ENCODE measurements around the gene DNMBP. TPM values are rescaled to one million over a fixed set of nuclear protein-coding genes. Genes with fewer than 3 reads are reported as not detected.

DNMBP gene
- polyA plus RNA-seq, 2 of the 4 experiments (the other 2 are of a cell fraction) = 13.7 to 20.3 TPM

GRCh38 chr10:99915414-99915813 is 94.3 kb downstream of the DNMBP start:
- WGBS (ENCODE audit: missing lambda C conversion rate) = 93% methylated on average over 6 of the region's 6 CpGs
- FAIRE-seq = no peak
- no peak overlapping the region for H3K27ac ChIP-seq
- ChIA-PET POLR2A (no interaction called here), CTCF (interaction anchor here (0.6 to 1.7 kb wide), 6 partner anchors 9 to 387 kb away, joined by 3 to 7 read pairs (median 3); no protein-coding TSS in a partner anchor)
- H3K9me3 ChIP-seq = no peaks in the 10 kb centered on the region
- no peak for ATAC-seq
- peaks cover 30% of the 10 kb centered on the region for H3K4me1 ChIP-seq
- no peak for TF ChIP-seq ZSCAN20 (CRISPR knock-in tag; IDR thresholded peaks at IDR 0.05)
- TF ChIP-seq ATOH8 (CRISPR knock-in tag; IDR thresholded peaks at IDR 0.05; ENCODE audit: low read depth) = no peak
- TF ChIP-seq E2F6 (IDR thresholded peaks at IDR 0.05; ENCODE audit: borderline replicate concordance, low read depth) = no peak
- TF ChIP-seq CHD4 (IDR thresholded peaks at IDR 0.05; ENCODE audit: borderline replicate concordance) = no peak
- TF ChIP-seq HMGXB4 (CRISPR knock-in tag; IDR thresholded peaks at IDR 0.05; ENCODE audit: borderline replicate concordance) = no peak
- TF ChIP-seq NFE2L2 (conservative IDR thresholded peaks at IDR 0.05; ENCODE audit: low read length) = no peak
- no peak for TF ChIP-seq HDAC2 (IDR thresholded peaks at IDR 0.05)
- no peak for TF ChIP-seq RCOR1 (IDR thresholded peaks at IDR 0.05; ENCODE audit: low read depth, low read length)
- TF ChIP-seq ESRRA (IDR thresholded peaks at IDR 0.05; ENCODE audit: borderline replicate concordance, low read length) = no peak
- DNase-seq (ENCODE audit: low read depth in 1 of 2, low spot score in 1 of 2) = no peak
- no peak overlapping the region for H3K4me3 ChIP-seq
- H3K4me2 ChIP-seq = no peak overlapping the region

GRCh38 chr10:99914236-99914635 is 95.5 kb downstream of the DNMBP start:
- FAIRE-seq = no peak
- ChIA-PET POLR2A (no interaction called here), CTCF (interaction anchor here (1.1 to 1.9 kb wide), 2 partner anchors 13 to 132 kb away, joined by 3 to 10 read pairs; no protein-coding TSS in a partner anchor)
- no peak for TF ChIP-seq CTCF (IDR thresholded peaks at IDR 0.05)
- ATAC-seq = no peak
- Histone ChIP-seq H3K4me2 (peak overlapping the region; percentile 27; the same call in 2 of the 3 replicates), H3K27ac (peak overlapping the region in 1 of 2 experiments; percentile 65; a peak in 3 of 6 replicates), H3K9me3 (no peaks in the 10 kb centered on the region), H3K4me1 (peaks cover 30% of the 10 kb centered on the region), H3K4me3 (no peak overlapping the region)
- 65% methylated on average over 3 of the region's 3 CpGs for whole genome bisulfite sequencing (ENCODE audit: missing lambda C conversion rate)
- DNase-seq (ENCODE audit: low read depth in 1 of 2, low spot score in 1 of 2) = no peak

GRCh38 chr10:99913831-99914235 is 95.9 kb downstream of the DNMBP start:
- H3K4me1 ChIP-seq = peaks cover 27% of the 10 kb centered on the region
- WGBS (ENCODE audit: missing lambda C conversion rate) = 55% methylated on average over 9 of the region's 9 CpGs
- peak overlapping the region; percentile 27; the same call in 2 of the 3 replicates for H3K4me2 ChIP-seq
- H3K27ac ChIP-seq = peak overlapping the region; percentile 21 to 65; a peak in 4 of 6 replicates
- no peak for FAIRE-seq
- no peaks in the 10 kb centered on the region for H3K9me3 ChIP-seq
- POLR2A ChIA-PET = no interaction called here
- TF ChIP-seq MYC (IDR thresholded peaks at IDR 0.05; ENCODE audit: borderline replicate concordance, low read length) (no peak), RAD21 (conservative IDR thresholded peaks at IDR 0.05 in 1 of 2, IDR thresholded peaks at IDR 0.05 in 1 of 2) (0 out of 5 replicates have a peak, but pooled peaks of 1 of the 2 experiments have one; percentile 18)
- H3K4me3 ChIP-seq = no peak overlapping the region
- DNase-seq (ENCODE audit: low read depth in 1 of 2, low spot score in 1 of 2) = peak in 1 of 2 experiments; percentile 36
- CTCF ChIA-PET = interaction anchor here (0.7 to 1.9 kb wide), 7 partner anchors 9 to 132 kb away, joined by 3 to 10 read pairs (median 4); partner anchors contain the start of gene DNMBP
- peak; percentile 46 to 64; a peak in 4 of 6 replicates for ATAC-seq

- H3K9me3 ChIP-seq = no peaks in the 10 kb centered on the region
- H3K4me1 ChIP-seq = peaks cover 21% of the 10 kb centered on the region
- H3K27ac ChIP-seq = no peak overlapping the region
- POLR2A ChIA-PET = no interaction called here
- DNase-seq (ENCODE audit: low read depth in 1 of 2, low spot score in 1 of 2) (no peak), ATAC-seq (no peak), FAIRE-seq (no peak)
- CTCF ChIA-PET = interaction anchor here (7.6 to 9.4 kb wide), 2 partner anchors 97 to 133 kb away, joined by 65 to 102 read pairs; partner anchors contain the start of gene DNMBP
- no peak overlapping the region for H3K4me2 ChIP-seq
- no peak overlapping the region for H3K4me3 ChIP-seq
- no peak for TF ChIP-seq ESRRA (IDR thresholded peaks at IDR 0.05; ENCODE audit: borderline replicate concordance, low read length)
- no peak for TF ChIP-seq RAD21 (conservative IDR thresholded peaks at IDR 0.05 in 1 of 2, IDR thresholded peaks at IDR 0.05 in 1 of 2)
- no peak for TF ChIP-seq HMGXB4 (CRISPR knock-in tag; IDR thresholded peaks at IDR 0.05; ENCODE audit: borderline replicate concordance)
- no peak for TF ChIP-seq MAZ (IDR thresholded peaks at IDR 0.05; ENCODE audit: borderline replicate concordance, low read depth, low read length)
- TF ChIP-seq BHLHE40 (IDR thresholded peaks at IDR 0.05; ENCODE audit: low read depth, low read length) = no peak
- TF ChIP-seq EHF (CRISPR knock-in tag; IDR thresholded peaks at IDR 0.05) = no peak
- TF ChIP-seq CBX8 (IDR thresholded peaks at IDR 0.05) = no peak
- TF ChIP-seq EHMT2 (IDR thresholded peaks at IDR 0.05; ENCODE audit: low read depth) = no peak
- no peak for TF ChIP-seq HOXB5 (CRISPR knock-in tag; IDR thresholded peaks at IDR 0.05)
- TF ChIP-seq JUN (IDR thresholded peaks at IDR 0.05) = no peak
- TF ChIP-seq RNF2 (IDR thresholded peaks at IDR 0.05; ENCODE audit: borderline replicate concordance, low read depth) = no peak
- no peak for TF ChIP-seq KDM5A (IDR thresholded peaks at IDR 0.05)
Measured at GRCh38 chr10:99912041-99912440, 97.7 kb downstream of the DNMBP start.
